C4-2B (cell line): ENCODE data around the gene LRP1B.
"Not testable (repeated sequence)": the region's sequence is repeated elsewhere in the genome, so short reads cannot be mapped to it uniquely, and the experiment has no call there.

Experiments used
- H3K27ac ChIP-seq: fragments of 450-650 bp; 2 replicates; pipeline ENCODE4 v1.5.1; 2017
- ZFX ChIP-seq: fragments of 450-650 bp; IDR thresholded peaks from 2 replicates; pipeline ENCODE4 v1.6.1; 2017
- TF ChIP-seq, protein P1 (sequence below): fragments of 450-650 bp; conservative IDR thresholded peaks from 2 replicates; pipeline ENCODE4 v1.5.1; 2017; ENCODE audit warnings: mild to moderate bottlenecking

LRP1B gene

DNA sequence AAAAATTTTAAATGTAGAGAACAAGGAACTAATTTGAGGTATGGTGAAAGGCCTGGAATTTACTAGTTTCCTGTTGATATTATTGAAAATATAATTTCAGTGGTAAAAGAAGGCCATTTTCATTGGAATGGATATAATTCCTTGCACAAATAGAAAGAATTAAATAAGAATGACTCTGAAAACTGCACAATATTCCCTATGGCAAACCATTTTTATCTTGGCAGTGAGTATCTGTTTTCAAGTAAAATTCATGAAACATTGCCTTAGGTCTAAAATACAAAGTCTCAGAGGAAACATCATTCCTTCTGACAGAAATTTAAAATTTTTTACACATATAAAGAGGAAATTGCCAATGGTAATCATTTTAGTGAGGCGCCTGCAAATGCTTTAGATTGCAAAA, 1468.3 kb downstream of the LRP1B start:
- no peak overlapping the region for H3K27ac ChIP-seq
- TF ChIP-seq, protein P1, sequence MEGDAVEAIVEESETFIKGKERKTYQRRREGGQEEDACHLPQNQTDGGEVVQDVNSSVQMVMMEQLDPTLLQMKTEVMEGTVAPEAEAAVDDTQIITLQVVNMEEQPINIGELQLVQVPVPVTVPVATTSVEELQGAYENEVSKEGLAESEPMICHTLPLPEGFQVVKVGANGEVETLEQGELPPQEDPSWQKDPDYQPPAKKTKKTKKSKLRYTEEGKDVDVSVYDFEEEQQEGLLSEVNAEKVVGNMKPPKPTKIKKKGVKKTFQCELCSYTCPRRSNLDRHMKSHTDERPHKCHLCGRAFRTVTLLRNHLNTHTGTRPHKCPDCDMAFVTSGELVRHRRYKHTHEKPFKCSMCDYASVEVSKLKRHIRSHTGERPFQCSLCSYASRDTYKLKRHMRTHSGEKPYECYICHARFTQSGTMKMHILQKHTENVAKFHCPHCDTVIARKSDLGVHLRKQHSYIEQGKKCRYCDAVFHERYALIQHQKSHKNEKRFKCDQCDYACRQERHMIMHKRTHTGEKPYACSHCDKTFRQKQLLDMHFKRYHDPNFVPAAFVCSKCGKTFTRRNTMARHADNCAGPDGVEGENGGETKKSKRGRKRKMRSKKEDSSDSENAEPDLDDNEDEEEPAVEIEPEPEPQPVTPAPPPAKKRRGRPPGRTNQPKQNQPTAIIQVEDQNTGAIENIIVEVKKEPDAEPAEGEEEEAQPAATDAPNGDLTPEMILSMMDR, result no peak
- no peak for TF ChIP-seq ZFX

DNA sequence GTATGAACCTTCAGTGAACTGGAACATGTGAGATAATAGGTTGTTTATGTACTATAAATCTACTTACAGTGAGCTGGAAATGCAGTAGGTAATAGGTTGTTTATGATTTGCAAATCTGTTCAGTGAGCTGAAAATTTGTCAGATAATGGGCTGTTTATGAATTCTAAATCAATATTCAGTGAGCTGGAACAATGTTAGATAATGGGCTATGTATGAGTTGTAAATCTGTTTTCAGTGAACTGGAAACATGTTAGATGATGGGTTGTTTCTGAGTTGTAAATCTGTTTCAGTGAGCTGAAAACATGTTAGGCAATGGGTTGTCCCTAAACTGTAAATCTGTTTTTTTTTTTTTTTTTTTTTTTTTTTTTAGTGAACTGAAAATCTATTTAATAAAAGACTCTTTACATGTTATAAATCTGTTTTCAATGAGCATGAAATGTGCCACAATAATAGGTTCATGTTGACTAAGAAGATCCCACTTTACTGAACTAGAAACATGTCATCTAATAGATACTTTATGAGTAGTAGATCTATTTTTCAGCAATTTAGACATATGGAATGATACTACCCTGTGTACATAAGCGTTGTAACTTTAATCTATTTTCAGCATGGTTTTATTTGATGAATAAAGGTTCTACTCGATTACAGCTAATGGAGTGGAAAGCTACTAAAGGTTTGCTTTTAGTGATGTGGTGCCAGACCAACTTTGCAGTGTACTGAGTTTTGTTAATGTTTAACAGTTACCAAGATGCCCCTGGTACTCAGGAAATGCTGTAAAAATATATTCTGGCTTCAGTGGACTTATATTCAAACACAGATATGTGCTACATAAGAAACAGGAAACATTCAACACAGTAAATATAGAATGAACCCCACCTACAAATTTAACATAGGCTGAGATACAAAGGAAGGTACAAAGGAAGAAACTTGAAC, 1471.8 kb downstream of the LRP1B start:
- H3K27ac ChIP-seq, result no peak overlapping the region
- TF ChIP-seq ZFX, result no peak
- TF ChIP-seq, protein P1, result no peak

DNA sequence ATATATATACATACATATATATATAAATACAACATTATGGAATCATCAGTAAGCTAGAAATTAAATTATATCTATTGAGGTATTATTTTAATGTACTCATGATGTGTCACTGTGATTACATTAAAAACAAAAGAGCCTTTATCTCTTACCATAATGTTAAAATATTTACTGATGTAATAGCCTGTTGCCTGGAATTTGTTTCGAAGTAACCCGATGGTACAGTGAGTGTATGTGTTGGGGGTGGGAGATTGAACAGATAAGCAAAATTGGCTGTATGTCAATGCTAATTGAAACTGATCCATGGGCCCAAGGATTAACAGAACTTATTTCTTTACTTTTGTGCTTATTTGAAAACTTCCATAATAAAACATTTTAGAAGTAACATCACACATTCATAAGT, 1473.2 kb downstream of the LRP1B start:
- no peak for TF ChIP-seq ZFX
- TF ChIP-seq, protein P1, result no peak
- H3K27ac ChIP-seq, result no peak overlapping the region

DNA sequence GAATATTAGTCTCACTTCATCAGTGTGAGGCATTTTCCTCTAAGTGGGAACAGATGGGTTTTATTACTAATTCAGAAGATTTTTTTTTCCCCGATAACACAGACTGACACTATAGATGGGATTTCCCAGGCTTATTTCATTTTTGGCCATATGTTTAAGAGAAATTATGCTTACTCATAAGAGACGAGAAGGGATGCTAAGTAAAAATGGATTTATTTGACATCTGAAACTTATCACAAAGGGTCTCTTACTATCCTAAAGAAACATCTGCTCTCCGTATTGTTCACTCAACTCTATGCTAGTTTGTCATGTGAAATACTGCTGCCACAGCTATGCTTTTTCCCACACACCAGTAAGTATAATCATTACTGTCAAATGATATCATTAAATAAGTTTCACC, 1476.3 kb downstream of the LRP1B start:
- no peak for TF ChIP-seq ZFX
- TF ChIP-seq, protein P1, result no peak
- H3K27ac ChIP-seq, result no peak overlapping the region

DNA sequence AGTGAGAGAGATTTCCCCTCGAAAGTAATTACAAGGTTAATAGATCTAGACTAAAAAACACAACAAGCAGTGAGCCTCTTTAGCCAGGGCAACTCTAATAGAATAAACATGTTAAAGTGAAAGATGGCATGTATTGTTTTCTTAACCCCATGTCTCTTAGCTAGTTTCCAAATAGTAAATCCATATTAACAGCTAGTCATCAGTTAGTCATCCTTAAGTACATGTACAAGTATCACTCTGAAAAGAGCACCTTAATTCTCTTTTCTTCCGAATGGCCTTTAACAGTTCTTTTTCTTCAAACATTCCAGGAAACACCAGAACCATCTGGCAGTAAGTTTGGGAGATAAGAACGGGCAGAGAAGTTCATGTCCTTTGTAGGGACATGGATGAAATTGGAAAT, 1480.0 kb downstream of the LRP1B start:
- no peak for TF ChIP-seq ZFX
- TF ChIP-seq, protein P1, result no peak
- H3K27ac ChIP-seq, result no peak overlapping the region

DNA sequence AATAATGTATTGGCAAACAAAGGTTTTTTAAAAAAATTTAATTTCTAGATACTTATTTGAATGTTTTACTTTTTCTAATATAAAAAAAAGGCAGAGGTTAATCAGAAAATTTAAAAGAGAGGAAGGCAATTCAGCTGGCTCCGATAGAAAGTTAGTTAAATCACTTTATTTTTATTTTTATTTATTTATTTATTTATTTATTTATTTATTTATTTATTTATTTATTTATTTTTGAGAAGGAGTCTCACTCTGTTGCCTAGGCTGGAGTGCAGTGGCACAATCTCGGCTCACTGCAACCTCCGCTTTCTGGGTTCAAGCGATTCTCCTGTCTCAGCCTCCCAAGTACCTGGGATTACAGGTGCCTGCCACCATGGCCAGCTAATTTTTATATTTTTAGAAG, 1480.7 kb downstream of the LRP1B start:
- not testable (repeated sequence) for H3K27ac ChIP-seq

DNA sequence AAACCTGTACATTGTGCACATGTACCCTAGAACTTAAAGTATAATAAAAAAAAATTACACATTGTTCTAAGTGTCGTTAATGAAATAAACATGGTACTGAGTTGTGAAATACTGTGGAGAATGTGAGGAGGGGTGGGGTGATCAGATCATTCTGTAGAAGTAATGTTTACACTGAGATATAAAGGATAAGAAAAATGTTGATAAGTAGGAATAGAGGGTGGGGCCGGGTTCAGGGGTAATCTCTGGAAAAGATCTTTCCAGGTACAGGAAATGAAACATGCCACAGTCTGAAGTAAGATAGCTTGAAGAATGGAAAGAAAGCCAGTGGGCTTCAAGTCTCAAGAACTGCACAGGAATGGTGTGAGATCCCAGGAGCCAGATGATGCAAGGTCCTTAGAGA, 1482.4 kb downstream of the LRP1B start:
- H3K27ac ChIP-seq, result no peak overlapping the region
- no peak for TF ChIP-seq ZFX
- TF ChIP-seq, protein P1, result no peak

DNA sequence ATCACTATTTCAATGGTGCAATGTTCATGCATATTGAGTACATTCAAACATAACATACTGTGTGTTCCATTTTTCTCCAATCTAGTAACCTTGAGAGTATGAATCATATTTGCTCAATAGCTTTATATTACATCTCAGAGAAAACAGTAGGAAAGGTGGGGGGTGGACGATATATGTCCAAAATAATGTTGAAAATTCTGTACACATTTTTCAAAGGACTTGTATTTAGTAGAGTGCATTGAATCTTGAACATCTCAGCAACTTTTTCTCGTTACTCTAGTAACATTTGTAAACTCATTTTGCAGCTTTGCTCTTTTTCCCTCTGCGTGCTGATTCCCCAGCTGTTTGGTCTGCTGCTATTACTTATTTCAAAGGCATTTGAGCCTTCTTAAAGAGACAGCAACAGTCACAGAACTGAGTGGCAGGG, 1487.0 kb downstream of the LRP1B start:
- H3K27ac ChIP-seq, result no peak overlapping the region
- TF ChIP-seq ZFX, result no peak
- TF ChIP-seq, protein P1, result no peak
